Cardiac septum (tissue), 1 donor: ENCODE results near the gene DENND2D. TPM values are rescaled to one million over a fixed set of nuclear protein-coding genes. Genes with fewer than 3 reads are reported as not detected.

Experiments
- DNase-seq: peaks from one replicate; pipeline ENCODE4 v3.0.0-alpha.2; 2020; ENCODE audit warnings: low spot score
- intact Hi-C: fragments of 100-400 bp; cut with DNase I; formaldehyde crosslinking; loops from one replicate; pipeline ENCODE4 v1.14.0; 2022
- total RNA-seq: library from RNA; stranded (reverse); fragmentation: NEBNext Ultra II Directional; extraction: Animal tissue kit (Norgen Biotek cat#: 25700); gene quantifications from one replicate; pipeline ENCODE4 v1.2.1, GENCODE V29; 2021
- donor health status: DM: no; HTN: no; CAD: no.

The DENND2D gene
- total RNA-seq, 1 donor from 2014 or later: 1.6 TPM

DNA sequence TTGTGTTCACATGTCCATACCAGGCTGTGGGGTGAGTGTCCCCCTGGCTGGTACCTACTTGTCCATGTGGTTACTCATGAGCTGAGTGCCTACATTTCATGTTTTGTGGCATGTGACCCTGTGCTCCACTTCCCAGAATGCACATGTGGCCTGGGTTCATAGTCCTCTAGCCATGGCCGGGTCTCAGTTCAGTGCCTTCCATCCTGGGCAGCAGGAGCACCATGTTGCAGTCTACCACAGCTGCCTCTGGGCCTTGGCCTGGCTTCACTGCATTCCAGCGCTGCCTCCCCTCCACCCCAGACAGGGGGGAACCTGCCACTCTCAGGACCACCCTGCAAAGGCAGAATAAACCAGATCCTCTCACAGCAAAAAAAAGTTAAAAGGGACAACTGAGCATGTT is 54.9 kb downstream of the DENND2D start:
- intact Hi-C loops: no loop called here
- no peak for DNase-seq

DNA sequence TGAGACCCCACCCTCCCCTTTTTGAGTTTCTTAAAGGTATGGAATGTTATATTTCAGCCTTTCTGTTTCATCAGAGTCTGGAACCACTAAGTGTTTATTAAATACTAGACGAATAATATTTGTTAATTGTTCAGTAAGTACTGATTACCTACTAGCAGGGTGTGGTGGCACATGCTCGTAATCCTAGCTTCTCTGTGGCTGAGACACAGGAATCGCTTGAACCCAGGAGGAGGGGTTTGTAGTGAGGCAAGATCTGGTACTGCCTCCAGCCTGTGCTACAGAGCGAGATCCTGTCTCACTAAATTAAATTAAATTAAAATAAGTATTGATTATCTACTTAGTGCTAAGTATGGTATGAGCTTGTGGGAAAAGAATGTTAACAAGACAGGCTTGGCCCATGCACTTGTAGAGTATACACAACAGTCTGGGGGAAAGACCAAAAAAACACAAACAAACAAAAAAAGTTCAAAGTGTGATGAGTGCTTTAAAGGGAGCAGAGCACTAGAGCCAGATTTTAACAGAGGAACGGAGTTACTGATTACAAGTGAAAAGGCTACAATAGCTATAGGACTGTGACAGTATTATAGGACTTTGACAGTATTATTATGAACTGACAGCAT is 58.0 kb downstream of the DENND2D start:
- DNase-seq: no peak
- intact Hi-C loops: loop anchor here (5.0 kb wide), 1 partner anchor 180 kb away; the partner anchor contains the start of gene LRIF1

DNA sequence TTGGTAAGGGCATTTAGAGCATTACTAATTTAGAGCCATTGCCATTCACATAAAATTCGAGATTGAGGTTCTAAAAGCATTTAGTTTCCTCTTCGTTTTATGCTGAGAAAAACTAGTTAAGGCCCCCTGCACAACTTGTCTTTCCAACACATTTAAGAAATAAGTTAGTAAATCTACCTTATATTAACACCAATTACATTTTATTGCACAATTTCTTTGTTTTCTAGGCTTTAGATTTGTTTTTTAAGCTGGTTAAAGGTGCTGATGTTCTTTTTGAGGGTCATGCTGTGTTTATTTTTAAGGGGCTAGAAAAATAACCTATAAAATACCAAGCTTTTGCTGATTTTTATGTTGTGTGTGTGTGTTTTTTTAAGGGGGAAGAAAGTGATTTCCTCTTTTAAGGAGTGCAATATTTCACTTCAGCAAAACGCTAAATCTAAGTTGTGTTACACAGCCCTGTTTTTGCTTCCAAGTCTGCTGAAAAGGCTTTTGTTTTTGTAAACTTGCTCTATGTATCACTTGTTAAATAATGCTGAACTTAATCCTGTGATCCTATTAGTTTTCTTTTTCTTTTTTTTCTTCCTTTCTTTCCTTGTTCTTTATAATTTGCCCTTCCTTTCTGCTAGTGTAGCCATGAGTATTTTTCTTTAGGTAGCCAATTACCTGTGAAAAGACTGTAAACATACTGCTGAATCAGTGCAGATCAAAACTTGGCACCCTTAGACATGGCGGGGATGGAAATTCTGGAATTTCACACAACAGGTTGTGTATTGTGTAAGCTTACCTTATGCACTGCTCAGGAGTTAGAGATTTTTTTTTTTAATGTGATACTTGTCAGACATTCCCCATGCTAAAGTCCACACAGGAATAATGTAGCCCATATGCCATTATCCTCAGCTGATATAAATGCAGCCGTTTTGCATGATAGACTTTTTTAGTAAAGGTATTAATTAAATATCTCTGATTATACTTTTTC is 58.9 kb downstream of the DENND2D start:
- no peak for DNase-seq
- intact Hi-C loops: loop anchor here (5.0 kb wide), 1 partner anchor 179 kb away; the partner anchor contains the start of gene LRIF1

DNA sequence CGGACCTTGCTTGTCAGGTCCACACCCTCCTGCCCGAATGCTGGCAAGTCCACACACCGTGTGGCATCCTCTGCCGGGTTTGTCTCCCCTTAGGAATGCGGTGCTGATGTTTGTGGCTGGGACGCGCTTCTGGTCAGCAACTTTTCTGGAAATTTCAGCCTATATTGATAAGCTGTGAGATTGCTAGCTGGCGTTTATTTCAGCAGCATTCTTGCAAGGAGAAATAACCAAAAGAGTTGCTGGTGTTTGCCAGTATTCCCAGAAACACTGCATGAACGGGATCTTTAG is 59.8 kb downstream of the DENND2D start:
- intact Hi-C loops: loop anchor here (5.0 kb wide), 1 partner anchor 178 kb away; the partner anchor contains the start of gene LRIF1
- no peak for DNase-seq

DNA sequence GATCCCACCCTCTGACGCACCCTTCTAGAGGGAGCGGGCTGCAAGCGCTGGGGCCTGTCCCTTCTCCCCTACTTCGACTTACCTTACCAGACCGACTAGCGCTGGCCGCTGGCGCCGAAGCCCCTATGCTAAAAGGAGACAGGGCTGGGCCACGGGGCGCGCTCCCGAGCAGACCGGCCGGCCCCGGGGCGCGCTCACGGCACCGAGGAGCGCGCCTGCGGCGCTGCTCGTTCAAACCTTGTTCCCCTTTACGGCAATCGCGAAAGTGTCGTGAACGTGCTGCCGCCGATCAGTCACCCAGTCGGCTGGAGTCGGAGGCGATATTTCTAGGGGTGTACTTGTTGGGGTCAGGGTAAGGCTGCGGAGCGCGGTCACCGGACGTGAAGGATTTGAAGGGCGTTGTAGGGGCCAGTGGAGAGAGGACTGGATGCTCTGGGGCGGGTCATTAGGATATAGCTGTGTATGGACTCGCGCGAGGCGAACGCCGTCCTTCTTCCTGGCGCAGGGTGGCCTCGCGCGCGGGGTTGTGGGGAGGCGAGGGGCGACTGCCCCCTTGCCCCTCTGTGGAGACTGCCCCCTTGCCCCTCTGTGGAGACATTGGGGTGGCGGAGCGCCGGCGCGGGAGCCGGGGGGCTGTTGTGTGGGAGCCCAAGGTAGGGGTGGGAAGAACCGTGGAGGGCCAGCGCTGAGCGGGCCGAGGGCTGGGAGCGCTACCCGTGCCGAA is 60.3 kb downstream of the DENND2D start, which contains the start of the genes CEPT1 and DRAM2:
Gene CEPT1 (plus strand): TSS at position 268 of the 724 bp plus-strand sequence. CDS start 7,492 bp downstream, outside the sequence.
Gene DRAM2 (minus strand): TSS at position 138 of the 724 bp plus-strand sequence. CDS start 8,539 bp downstream, outside the sequence.
- intact Hi-C loops: loop anchor here (5.0 kb wide), 1 partner anchor 178 kb away; the partner anchor contains the start of gene LRIF1
- peak; percentile 97 for DNase-seq

DNA sequence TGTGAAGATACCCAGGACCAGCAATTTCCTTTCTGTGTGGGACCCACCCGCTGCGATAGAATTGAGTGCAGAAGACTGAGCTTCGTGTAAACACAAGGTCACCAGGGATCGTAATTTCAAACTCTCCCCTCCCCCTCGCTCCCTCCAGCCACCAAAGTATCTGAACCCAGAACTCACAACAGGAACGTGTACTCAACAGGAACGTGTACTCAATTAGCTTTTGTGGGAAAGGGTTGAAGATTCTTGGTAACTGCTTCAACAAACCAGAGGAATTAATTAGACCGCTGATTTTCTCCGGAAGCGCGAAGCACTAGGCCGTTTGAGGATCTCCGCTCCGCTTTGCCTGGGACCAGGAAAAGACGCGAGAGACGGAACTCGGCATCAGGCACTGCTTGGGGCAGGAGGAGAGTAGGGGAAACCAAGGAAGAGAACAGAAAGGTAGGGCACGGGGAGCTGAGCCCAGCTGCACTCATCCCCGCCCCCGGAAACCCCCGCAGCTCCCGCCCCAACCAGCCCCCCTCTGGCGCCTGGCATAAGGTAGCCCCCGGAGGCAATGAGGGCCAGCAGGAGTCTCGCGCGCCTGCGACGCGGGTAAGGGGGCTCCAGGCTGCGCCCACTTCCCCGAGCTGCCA is 61.0 kb downstream of the DENND2D start:
- intact Hi-C loops: no loop called here
- no peak for DNase-seq

Other genes with a start within 250 kb of the DENND2D start
- 16.5 TPM for gene LRIF1, start 236.7 kb downstream of the DENND2D start, total RNA-seq
- gene DRAM2, start 60.6 kb downstream of the DENND2D start, total RNA-seq: 26.1 TPM
- 14.3 TPM for gene CEPT1, start 60.4 kb downstream of the DENND2D start, total RNA-seq
- 0.57 TPM for gene CHI3L2, start 27.1 kb upstream of the DENND2D start, total RNA-seq
- not detected for gene CHIA, start 90.2 kb upstream of the DENND2D start, total RNA-seq
- gene OVGP1, start 227.1 kb upstream of the DENND2D start, total RNA-seq: 0.46 TPM
- 29.6 TPM for gene WDR77, start 248.6 kb upstream of the DENND2D start, total RNA-seq
- 565 TPM for gene ATP5PB, start 248.8 kb upstream of the DENND2D start, total RNA-seq